ENCODE data around the gene MILR1.
"Not testable (repeated sequence)": the region's sequence is repeated elsewhere in the genome, so short reads cannot be mapped to it uniquely, and the experiment has no call there.

The MILR1 gene

GRCh38 chr17:64448665-64449512, at the start of gene MILR1:
Gene MILR1 (plus strand): TSS chr17:64449115. CDS start chr17:64449169, 54 bp downstream.
- DNase-seq (ENCODE audit: low read depth) = no peak

GRCh38 chr17:64399767-64400156, 49.2 kb upstream of the MILR1 start:
- no peak for DNase-seq (ENCODE audit: low read depth)

DNA sequence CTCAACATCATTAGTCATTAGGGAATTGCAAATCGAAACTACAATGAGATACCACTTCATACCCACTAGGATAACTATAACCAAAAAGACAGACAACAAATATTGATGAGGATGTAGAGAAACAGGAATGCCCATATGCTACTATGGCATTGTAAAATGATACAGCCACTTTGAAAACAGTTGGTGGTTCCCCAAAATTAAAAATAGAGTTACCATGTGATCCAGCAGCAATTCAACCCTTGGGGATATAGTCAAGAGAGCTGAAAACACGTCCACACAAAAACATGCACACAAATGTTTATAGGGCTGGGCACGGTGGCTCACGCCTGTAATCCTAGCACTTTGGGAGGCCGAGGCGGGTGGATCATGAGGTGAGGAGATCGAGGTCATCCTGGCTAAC, 48.3 kb upstream of the MILR1 start:
- DNase-seq (ENCODE audit: low read depth) = no peak

- DNase-seq (ENCODE audit: low read depth) = no peak
These were observed 47.6 kb upstream of the MILR1 start for GRCh38 chr17:64401244-64401860.

- DNase-seq (ENCODE audit: low read depth) = no peak
These were observed 47.0 kb upstream of the MILR1 start for GRCh38 chr17:64401941-64402340.

DNA sequence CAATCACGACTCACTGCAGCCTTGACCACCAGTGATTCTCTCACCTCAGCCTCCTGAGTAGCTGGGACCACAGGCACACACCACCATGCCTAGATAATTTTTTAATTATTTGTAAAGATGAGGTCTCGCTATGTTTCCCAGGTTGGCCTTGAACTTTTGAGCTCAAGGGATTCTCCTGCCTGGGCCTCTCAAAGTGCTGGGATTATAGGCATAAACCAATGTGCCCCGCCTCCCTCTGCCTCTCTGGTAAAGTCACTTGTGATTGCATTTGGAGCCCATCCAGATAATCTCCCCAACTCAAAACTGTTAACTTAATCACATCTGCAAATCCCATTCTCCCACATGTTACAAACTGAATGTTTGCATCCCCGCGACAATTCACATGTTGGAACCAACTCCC, 46.4 kb upstream of the MILR1 start:
- DNase-seq (ENCODE audit: low read depth) = no peak

DNA sequence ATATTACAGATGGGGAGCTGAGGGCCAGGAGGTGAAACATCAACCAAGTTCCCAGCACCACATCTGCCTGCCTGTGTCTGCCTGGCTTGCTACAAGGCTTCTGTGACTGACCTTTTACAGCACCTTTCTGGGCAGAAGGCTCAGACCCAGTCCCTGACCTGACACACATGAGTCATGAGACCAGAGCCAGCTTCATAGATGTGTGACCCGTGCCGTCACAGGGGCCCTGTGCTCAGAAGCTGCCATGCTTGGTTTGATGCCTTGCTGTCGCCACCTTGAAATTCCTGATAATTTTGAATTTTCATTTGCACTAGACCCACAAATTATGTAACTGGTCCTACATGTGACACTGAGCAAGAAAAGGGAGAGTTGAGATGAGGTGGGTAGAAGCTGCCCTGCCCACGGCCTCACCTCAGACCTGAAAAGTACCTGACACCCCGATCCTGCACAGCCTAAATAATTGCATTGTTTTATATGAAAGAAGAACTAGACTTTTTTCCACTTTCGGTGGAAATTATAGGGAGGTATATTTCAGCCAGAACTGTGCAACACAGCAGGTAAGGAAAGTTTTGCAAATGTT, 44.9 kb upstream of the MILR1 start:
- no peak for DNase-seq (ENCODE audit: low read depth)

DNA sequence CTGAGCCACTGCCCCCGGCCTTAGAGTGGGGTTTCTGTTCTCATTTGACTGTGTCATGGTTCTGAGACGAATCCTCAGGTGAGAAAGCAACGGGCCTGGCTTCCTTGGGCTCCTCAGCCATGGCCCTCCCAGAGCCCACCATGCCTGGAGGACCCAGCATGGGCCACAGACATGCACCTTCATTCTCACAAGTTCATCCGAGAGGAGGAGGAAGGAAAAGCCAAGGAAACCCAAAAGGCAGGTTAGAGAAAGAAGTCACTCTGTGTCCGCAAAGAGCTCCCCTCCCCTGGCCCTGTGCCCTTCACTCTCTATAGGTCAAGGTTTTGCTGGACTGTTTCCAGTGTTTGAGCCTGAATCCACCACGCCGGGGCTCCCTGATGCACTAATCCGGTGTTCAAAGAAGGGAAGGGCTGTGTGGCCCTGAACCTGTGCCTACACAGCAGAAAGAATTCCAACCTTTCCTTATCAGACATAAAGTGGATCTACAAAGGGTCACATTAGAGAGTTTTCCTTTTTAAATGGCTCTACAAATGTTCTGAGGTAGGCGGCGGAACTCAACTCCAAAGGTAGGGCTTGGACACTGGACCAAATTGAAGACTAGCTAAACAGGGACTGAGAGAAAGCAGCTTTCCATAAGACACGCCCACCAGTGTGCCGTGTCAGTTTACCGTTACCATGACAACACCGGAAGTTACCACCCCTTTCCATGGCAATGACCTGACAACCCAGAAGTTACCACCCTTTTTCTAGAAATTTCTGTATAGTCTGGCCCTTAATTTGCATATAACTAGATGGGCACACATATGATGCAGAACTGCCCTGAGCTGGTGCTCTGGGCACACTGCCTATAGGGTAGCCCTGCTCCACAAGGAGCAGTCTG, 42.4 kb upstream of the MILR1 start:
- DNase-seq (ENCODE audit: low read depth) = no peak

GRCh38 chr17:64410750-64411490, 38.0 kb upstream of the MILR1 start:
- DNase-seq (ENCODE audit: low read depth) = no peak

DNA sequence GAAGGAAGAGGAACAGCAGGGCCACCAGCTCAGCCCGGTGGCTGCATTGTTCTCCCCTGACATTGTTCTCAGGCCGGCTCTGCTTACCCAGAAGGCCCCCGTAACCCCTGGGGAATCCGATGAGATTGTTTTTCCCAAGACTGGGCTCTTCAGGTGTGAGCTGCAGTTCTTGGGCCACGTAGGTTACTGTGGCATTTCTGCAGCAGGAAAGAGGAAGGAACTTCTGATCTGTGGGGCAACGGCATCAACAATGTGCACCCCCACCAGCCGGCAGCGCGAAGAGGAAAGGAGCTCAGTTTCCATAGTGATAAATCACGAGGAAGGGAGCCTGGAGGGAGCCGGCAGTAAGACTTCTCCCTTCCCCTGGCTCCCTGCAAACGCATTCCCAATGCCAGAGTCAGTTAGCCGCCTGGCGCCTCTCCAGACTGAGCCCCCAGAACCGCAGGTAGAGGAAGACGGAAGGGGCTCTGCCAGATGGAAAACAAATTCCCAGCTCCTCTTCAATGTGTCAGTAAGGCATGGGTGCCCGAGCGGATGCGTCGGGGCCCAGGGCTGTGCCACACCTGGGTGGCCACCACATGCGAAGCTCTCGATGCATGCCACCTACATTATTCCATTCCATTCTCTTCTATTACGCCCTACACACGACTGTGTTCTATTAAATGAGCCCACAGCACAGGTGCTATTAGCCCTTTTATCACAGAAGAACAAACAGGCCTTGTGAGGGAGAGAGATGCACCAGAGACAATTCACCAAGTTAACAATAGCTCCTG, 36.7 kb upstream of the MILR1 start:
- no peak for DNase-seq (ENCODE audit: low read depth)

DNA sequence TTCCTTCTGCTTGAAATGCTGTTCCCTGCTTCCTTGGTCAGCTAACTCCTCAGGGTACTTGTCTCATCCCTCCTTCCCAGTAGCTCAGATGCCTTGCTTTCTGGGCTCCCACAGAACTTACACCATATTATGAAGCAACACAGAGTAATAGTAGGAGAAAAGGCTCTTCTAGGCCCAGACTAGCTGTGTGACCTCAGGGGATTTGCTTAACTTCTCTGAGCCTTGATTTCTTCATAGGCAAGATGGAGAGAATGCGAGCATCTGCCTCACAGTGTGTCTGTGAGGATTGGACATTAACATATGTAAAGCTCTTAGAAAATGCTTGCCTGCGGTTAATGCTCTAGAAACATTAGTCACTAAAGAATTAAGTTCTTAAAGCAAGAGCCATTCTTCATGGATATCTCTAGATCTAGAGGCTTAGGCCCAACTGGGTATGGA, 36.0 kb upstream of the MILR1 start:
- DNase-seq (ENCODE audit: low read depth) = no peak

DNA sequence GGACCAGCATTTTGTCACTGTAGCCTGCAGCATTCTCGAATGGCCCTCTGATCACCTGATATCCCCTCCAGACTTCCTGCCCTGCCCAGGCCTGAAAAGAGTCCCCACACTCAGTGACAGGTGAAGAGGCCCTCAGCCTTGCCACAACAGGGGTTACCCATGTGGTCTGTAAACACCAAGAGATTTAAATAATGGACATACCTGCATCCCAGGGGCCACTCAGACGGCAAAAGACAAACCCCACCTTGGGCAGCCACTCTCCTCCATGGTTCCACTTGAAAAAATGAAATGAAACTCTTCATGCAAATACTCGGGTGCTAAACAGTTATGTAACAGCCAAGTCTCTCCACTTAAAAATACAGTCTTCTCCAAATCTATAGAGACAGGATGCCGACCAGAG, 35.4 kb upstream of the MILR1 start:
- DNase-seq (ENCODE audit: low read depth) = no peak

- no peak for DNase-seq (ENCODE audit: low read depth)
These were observed 30.2 kb upstream of the MILR1 start for GRCh38 chr17:64418506-64419339.

DNA sequence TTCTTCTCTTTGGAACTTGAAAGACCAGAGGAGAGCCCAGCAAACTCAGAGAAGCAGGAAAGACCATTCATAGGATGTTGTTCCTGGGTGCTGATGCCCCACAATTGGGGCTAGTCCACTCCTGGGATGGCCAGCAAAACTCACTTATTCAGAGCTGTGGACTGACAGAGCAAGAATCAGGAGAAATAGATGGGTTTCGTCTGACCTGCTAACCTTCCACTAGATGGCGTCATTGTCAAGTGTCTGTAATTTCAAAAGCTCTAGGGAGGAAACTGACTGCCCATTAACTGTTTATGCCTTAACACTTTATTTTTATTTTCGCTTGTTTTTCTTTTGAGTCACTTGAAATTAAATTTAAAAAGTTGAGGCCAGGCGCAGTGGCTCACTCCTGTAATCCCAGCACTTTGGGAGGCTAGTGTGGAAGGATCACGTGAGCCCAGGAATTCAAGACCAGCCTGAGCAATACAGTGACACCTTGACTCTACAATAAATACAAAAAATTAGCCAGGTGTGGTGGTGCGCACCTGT, 28.7 kb upstream of the MILR1 start:
- DNase-seq (ENCODE audit: low read depth) = peak; percentile 26

DNA sequence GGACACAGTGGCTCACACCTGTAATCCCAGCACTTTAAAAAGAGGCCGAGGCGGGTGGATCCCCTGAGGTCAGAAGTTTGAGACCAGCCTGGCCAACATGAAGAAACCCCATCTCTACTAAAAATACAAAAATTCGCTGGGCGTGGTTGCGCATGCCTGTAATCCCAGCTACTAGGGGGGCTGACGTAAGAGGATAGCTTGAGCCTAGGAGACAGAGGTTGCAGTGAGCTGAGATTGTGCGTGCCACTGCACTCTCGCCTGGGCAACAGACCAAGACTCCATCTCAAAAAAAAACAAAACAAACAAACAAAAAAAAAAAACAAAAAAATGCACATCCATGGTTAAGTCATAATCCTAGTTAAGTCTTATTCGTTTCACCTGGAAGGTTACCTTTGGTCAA, 26.8 kb upstream of the MILR1 start:
- DNase-seq (ENCODE audit: low read depth) = not testable (repeated sequence)

GRCh38 chr17:64423881-64424280, 25.0 kb upstream of the MILR1 start:
- DNase-seq (ENCODE audit: low read depth) = no peak

GRCh38 chr17:64424324-64424849, 24.5 kb upstream of the MILR1 start:
- DNase-seq (ENCODE audit: low read depth) = no peak

- no peak for DNase-seq (ENCODE audit: low read depth)
These were observed 23.7 kb upstream of the MILR1 start for GRCh38 chr17:64425191-64425590.

DNA sequence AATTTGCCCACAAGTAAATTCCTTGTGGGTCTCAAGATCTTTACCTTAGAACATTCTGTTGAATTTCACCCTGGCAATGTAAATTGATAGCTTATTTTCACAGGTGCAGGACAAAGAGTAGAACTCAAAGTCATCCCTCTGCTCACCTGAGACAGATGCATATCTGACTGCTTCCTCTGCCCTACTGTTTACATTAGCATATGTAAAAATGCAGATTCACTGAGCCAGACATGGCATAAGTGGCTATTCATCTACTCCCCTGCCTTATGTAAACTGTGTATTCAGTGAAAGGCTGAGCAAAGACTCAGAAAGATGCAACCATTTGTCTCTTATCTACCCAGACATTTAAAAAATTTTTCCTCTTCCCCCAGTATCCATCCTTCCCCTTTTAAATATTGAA, 22.3 kb upstream of the MILR1 start:
- DNase-seq (ENCODE audit: low read depth) = no peak

All from HS-27A (cell line).